Measurements from ENCODE around the gene BRMS1L. TPM values are rescaled to one million over a fixed set of nuclear protein-coding genes. Genes with fewer than 3 reads are reported as not detected.
"Not testable (repeated sequence)": the region's sequence is repeated elsewhere in the genome, so short reads cannot be mapped to it uniquely, and the experiment has no call there.

Gene BRMS1L, protein sequence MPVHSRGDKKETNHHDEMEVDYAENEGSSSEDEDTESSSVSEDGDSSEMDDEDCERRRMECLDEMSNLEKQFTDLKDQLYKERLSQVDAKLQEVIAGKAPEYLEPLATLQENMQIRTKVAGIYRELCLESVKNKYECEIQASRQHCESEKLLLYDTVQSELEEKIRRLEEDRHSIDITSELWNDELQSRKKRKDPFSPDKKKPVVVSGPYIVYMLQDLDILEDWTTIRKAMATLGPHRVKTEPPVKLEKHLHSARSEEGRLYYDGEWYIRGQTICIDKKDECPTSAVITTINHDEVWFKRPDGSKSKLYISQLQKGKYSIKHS
- polyA plus RNA-seq (ENCODE audit: insufficient read depth in 1 of 5, insufficient read length in 5 of 5, low replicate concordance in 1 of 5) = 10 to 100 TPM; 17.3 to 26.2 (median 22.0) TPM
- long read RNA-seq, donor 1, partial matches to known transcripts = 0 of 5 reads
- long read RNA-seq, donor 1, other reads (novel, unspliced or antisense) = 0 of 5 reads
- long read RNA-seq, donor 2, partial matches to known transcripts = 0 of 3 reads
- long read RNA-seq, donor 2, other reads (novel, unspliced or antisense) = 0 of 3 reads
- long read RNA-seq, donor 3, partial matches to known transcripts = 0 of 4 reads
- long read RNA-seq, donor 3, other reads (novel, unspliced or antisense) = 0 of 4 reads
- long read RNA-seq, donor 4, partial matches to known transcripts = 0 of 2 reads
- long read RNA-seq, donor 4, other reads (novel, unspliced or antisense) = 0 of 2 reads
- long read RNA-seq, donor 5, transcript BRMS1L-201 (10 exons, 2,657 nt) = major isoform, 7 of 7 reads
- long read RNA-seq, donor 5, partial matches to known transcripts = 0 of 7 reads
- long read RNA-seq, donor 5, other reads (novel, unspliced or antisense) = 0 of 7 reads
- long read RNA-seq, donor 6, transcript BRMS1L-201 (10 exons, 2,657 nt) = major isoform, 6 of 6 reads
- long read RNA-seq, donor 6, partial matches to known transcripts = 0 of 6 reads
- long read RNA-seq, donor 6, other reads (novel, unspliced or antisense) = 0 of 6 reads
- long read RNA-seq, donor 7, partial matches to known transcripts = 0 of 5 reads
- long read RNA-seq, donor 7, other reads (novel, unspliced or antisense) = 0 of 5 reads
- long read RNA-seq, donor 8, partial matches to known transcripts = 0 of 2 reads
- long read RNA-seq, donor 8, other reads (novel, unspliced or antisense) = 0 of 2 reads

DNA sequence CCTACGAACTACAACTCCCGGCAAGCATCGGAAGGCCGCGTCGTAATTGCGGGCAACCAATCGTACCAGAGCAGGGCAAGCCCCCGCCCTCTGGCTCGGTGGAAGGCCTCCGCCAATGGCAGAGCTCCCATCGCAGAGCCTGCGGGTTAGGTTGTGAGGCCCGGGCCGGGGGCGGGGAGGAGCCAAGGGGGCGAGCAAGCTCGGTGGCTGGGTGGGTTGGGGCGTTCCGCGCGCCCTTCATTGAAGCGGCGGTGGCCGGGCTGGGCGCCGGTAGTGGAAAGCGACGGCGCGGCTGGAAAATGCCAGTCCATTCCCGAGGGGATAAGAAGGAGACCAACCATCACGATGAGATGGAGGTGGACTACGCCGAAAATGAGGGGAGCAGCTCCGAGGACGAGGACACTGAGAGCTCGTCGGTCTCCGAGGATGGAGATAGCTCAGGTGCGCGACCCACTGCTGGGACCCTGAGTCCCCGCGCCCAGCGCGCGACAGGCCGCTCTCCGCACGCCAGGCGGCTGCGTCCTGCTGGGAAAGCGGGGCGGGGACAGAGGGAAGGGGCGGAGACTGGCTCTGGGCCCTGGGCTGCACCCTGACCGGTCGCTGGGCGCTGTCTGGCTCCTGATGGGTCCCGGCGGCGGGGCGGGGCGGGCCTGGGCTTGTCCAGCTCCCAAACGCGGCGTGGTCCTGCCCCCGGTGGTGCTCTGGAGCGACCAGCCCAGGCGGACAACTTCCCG, at the start of gene BRMS1L:
Gene BRMS1L, plus strand, starts transcription at position 121 of the 734 bp plus-strand sequence. Its CDS starts 179 bp downstream, at position 300.
- DNase-seq = peak; percentile 97 to 98

DNA sequence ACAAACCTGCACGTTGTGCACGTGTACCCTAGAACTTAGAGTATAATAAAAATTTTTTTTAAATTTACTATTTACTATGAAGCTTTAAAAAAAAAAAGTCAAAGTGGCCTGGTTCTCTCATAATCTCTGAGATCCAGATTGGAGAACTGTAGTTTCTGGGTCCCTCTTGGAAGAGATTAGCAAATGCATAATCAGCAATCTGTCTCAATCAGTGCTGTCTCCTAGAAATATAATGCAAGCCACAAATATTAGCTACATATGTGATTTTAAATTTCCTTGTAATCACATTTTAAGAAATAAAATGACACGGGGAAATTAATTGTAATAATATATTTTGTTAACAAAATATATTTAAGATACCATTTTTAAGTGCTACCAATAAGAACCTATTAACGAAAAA, 49.3 kb upstream of the BRMS1L start:
- DNase-seq = no peak

DNA sequence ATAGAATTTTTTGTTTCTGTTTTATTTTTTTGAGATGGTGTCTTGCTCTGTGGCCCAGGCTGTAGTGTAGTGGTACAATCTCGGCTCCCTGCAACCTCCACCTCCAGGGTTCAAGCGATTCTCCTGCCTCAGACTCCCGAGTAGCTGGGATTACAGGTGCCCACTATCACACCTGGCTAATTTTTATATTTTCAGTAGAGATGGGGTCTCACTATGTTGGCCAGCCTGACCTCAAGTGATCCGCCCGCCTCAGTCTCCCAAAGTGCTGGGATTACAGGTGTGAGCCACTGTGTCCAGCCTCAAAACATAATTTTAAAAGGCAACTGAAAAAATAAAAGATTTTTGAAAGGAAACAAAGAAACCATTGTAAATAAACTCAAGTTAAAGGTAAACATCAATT, 48.6 kb upstream of the BRMS1L start:
- DNase-seq = not testable (repeated sequence)

DNA sequence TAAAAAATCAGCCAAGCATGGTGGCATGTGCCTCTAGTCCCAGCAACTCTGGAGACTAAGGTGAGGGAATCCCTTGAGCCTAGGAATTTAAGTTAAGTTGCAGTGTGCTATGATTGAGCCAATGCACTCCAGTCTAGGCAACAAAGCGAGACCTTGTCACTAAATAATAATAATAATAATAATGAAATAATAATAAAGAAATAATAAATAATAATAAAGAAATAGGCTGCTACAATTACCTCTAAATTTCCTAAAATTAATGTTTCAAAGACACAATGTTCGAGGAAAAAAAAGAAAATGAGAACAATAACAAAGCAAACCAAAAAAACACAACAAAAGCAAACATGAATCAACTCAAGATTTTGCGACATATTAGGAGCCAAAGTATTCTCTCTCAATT, 46.8 kb upstream of the BRMS1L start:
- no peak for DNase-seq

DNA sequence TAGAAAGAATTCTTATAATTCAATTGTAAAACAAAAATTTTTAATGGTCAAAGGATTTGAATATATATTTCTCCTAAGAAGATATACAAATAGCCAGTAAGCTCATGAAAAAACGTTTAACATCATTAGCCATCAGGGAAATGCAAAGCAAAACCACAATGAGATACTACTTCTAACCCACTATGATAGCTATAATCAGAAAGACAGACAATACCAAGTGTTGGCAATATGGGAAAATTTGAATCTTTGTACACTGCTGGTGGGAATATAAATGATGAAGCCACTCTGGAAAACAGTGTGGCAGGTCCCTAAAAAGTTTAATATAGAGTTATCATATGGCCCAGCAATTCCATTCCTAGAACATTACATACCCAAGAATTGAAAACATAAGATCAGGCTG, 42.4 kb upstream of the BRMS1L start:
- DNase-seq = no peak

DNA sequence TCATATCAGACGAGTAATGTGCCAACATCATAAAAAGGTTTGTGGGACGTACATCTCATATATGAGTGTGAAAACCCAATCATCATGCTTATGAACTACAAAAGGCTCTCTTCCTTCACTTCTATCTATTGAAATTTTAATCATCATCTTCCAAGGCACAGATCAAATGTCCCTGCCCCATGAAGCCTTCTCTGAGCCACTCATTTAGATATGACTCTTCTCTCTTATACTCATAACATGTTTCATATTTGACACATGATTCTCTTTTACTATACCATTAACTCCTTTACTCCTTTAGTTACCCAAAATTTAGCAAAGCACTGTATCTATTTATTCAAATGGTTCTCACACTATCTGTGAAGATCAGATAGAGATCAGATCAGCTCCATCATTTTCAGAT, 39.3 kb upstream of the BRMS1L start:
- DNase-seq = no peak

DNA sequence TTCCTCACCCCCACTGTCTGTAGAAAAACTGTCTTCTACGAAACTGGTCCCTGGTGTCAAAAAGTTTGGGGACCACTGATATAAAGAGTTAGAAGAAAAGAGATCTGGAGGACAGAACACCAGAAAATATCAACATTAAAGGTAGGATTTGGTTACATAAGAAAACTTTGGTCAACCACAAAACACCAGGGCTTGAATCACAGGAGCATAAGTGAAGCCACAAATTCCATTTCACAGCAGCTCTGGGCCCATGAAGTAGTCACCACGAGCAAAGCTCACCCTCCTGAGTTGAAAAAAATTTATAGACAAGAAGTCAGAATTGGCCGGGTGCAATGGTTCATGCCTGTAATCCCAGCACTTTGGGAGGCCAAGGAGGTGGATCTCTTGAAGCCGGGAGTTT, 36.5 kb upstream of the BRMS1L start:
- DNase-seq = no peak

DNA sequence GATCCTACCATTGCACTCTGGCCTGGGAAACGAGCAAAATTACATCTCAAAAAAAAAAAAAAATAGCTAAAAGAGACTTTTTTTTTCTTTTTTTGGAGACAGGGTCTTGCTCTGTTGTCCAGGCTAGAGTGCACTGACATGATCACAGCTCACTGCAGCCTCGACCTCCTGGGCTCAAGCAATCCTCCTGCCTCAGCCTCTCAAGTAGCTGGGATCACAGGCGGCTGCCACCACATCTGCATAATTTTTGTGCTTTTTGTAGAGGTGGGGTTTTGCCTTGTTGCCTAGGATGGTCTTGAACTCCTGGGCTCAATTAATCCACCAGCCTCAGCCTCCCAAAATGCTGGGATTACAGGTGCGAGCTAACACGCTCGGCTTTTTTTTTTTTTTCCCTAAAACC, 28.3 kb upstream of the BRMS1L start:
- no peak for DNase-seq

DNA sequence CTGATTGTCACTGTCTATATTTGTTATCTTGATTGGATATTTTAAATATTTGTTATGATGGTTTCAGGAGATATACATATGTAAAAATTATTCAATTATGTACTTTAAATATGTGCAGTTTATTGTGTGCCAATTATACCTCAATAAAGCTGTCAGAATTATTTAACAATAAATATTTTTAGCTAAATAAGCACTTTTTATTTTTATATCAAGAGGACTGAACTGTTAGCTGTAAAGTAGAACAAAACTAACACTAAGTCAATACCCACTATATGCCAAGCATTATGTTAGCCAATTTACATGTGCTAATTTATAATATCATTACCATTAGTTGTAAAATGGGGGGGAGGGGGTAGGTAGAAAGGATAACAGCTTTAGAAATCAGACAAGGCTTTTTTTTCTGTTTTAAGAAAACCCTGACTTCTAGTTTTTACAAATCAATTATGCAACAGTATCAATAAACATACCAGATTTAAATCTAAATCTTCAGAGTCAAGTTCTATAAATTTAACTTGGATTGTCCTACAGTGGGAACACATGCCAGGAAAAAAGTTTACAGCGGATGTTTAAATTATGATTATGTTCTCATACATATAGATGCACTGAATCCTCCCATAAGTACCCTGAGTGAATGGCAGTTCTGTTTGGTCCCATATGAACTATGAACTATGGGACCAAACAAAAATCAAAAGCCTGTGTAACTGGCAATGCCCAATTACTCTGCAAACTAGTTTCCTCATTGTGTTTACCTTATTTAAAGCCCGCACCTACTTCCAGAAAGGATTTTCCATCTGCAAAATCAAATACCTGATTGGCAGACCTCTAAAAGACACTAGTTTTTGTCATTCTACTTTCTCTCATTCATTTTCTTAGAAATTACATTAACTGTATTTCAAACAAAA, 19.9 kb upstream of the BRMS1L start:
- DNase-seq = no peak

DNA sequence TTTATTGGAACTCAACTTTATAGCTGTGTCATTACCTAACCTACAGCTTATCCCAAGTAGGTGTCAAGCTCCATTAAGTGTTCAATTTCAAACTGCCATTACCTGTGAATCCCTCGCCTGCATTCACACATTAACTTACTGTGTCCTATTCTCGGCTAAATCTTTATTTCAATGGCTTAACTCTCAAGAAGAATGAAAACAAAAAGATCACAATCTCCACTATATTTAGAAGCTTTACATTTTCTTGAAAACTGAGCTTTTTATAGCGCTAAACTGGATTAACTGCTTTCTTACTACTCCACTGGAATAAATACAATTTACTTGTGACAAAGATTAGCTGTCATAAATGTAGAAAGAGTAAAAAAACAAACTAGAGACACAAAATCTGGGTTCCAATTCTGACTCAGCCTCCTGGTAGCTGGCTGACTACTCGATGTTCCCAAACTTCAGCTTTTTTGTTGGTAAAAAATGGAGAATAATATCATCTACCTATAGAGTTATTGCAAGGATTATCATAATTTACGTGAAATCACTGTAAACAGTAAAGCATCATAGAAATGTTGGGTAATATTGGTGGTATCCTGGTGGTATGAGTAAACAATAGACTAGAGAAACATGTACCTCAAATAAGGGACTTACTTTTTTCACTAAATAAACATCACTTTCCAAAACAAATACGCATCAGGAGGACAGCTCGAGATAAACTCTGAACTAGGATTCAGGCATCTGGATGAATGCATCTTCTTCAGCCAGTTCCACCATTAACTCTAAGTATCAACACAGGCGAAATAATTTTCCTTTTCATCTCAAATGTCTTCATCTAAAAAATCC, 18.8 kb upstream of the BRMS1L start:
- DNase-seq = no peak

DNA sequence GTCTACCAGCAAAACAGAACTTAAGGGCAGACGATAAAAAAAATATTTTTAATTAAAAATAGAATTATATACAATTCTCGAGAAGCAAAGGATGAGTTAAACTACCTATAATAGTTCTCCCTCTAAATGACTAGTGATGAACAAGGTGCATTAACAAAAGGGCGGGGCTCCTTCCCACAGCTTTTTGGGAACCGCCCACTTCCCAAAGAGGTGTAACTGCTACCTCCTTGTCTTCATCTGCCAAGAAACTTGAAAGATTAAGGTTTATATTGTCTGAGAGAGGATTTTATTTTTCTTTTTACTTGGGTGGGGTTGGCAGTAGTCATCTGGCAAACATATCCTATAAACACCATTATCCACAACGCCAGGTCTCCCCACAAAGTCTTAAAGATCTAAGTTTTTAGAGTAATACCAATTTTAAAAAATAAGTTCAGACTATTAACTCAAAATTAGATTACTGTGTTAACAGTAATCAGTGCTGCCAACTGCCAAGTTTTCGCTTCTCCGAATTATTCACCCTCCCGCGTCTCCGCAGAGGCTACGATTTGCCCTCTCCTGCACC, 18.0 kb upstream of the BRMS1L start:
- DNase-seq = peak in 1 of 2 donors; percentile 21

DNA sequence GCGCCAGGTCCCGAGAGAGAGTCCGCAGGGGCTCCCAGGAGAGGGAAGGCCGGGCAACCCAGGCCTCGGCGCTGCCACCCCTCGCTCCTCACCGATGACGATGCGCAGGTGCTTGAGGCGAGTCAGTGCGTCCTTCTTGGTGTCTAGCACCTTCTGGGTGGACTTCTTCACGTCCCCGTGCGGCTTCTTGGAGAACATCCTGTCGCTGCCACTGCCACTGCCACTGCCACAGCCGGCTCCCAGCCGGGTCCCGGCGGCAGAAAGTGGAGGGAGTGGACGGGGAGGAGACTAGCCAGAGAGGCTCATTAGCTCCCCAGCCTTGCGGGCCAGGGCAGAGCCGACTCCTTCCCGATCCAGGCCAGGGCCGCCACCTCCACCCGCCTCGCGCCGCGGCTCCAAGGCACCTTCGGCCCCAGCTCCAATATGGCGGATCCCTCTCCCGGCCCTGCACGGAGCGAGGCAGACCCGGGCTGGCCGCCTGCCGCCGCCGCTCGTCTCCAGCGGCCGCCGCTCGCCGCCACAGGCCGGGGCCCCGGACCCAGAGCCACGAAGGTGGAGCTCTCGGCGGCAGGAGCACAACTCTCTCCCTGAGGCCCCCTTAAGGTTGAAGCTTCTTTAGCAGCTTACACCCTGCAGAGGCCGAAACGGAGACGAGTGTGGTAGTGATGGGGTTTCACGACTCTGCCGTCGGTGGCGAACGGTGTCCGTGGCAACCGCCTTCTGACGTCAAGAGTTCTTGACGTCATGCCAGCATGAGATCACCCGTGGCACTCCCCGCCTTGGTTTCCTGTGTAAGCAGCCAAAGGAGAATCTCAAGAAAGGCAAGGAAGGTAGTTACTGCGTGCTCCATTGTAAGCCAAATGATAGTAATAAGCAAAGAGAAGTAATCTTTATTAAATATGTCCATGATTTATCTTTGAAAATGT, 17.2 kb upstream of the BRMS1L start, which contains the start of gene RALGAPA1:
Gene RALGAPA1, minus strand, starts transcription at position 658 of the 926 bp plus-strand sequence. Its CDS starts 460 bp downstream, at position 198.
- DNase-seq = peak; percentile 96

DNA sequence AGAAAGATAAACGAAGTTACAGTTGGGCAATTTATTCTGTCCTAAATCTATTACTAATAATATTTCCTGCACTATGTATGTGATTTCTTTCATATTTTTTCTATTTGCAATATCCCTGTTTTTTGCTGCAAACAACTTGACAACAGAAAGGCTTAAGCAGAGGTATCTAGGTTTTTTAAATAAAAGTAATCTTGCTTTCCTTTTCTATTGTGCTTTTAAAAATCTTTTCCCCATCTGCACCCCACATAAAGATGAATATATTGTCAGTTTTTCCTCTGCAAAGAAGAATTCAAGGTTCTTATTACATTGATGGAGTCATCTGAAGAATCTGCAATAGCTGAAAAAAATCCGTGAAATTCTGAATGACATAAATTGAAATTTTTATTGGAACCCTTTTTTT, 16.5 kb upstream of the BRMS1L start:
- DNase-seq = no peak

DNA sequence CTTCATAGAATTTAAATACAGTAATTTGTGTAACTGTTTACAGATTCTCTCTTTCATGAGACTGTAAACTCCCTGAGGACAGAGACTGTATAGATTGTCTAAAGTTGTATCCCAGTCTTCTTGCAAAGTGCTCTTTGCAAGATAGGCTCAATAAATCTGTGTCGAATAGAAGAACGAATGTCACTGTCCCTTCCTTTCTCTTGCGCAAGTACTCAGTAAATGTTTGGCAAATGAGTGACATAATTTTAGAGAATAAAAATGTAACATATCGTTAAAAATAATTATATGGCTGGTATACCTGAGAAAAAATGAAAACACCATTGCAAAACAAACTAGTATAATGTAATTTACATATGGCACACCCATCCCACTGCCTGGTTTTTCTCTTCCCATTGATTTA, 15.2 kb upstream of the BRMS1L start:
- DNase-seq = no peak

DNA sequence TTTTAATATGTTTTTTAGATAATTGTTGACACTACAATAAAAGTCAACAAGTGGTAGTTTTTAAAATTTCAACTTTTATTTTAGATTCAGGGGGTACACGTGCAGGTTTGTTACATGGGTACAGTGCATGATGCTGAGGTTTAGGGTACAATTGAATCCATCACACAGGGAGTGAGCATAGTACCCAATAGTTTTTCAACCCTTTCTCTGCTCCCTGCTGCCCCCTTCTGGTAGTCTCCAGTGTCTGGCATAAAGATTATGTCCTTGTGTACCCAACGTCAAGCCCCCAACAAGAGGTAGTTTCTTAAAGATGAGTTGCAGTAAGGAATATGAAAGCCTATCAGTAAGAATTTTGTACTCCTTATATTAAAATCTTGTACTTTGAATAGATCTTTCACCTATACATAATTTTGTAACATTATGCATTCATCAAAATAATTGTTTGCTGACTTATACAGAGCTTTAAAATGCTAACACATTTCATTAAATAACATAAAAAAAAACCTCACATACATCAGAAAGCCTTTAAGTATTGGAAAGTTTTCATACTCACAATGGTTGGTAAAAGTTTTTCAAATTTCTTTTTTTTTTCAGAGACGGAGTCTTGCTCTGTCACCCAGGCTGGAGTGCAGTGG, 11.7 kb upstream of the BRMS1L start:
- no peak for DNase-seq

DNA sequence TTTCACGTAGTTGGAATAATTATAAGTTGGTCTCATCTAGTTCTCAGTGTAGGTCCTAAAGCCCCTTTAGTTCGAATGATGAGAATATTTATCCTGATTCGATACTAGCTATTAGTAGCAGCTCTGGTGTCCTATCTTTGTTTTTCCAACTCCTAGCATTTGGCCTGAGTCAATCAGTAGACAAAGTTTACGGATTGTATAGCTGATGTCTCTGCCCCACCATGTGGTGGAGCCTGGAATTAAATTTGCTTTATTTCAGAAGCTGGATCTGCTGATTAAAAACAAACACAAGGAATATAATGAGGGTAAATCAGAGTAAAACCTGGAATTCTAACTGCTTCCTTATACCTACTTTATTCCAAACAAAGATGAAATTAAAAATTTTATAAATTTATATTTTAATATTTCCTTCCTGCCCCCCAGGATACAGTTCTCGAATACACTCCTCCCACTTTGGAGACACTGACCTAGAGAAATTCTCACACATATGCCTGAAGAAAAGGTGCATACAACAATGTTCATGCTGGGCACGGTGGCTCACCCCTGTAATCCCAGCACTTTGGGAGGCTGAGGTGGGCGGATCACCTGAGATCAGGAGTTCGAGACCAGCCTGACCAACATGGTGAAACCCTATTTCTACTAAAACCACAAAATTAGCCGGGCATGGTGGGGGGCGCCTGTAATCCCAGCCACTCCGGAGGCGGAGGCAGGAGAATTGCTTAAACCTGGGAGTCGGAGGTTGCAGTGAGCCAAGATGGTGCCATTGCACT, 7.6 kb upstream of the BRMS1L start:
- no peak for DNase-seq

Data from right lung (tissue), 10 donors.